ENCODE measurements around the gene ATAD1. TPM values are rescaled to one million over a fixed set of nuclear protein-coding genes. Genes with fewer than 3 reads are reported as not detected.
"Not testable (repeated sequence)": the region's sequence is repeated elsewhere in the genome, so short reads cannot be mapped to it uniquely, and the experiment has no call there.

ATAD1 gene
- polyA plus RNA-seq, 1 donor, result 35.9 TPM

DNA sequence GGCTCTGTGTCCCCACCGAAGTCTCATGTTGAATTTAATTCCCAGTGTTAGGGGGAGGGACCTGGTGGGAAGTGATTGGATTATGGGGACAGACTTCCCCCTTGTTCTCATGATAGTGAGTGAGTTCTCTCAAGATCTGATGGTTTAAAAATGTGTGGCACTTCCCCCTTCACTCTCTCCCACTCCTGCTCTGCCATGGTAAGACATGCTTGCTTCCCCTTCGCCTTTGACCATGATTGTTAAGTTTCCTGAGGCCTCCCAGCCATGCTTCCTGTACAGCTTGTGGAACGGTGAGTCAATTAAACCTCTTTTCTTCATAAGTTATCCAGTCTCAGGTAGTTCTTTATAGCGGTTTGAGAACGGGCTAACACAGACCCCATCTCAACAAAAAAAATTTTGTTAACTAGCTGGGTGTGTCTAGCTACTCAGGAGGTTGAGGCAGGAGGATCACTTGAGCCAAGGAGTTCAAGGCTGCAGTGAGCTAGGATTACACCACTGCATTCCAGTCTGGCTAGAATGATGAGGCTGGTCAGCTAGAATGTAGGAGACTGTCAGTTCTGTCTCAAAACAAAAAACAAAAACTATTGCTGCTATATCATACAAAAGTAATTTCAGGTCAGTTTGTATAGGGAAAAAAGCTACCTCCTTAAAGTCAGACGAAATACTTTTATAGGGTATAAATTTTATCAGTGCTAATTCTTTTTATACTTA lies 57.7 kb downstream of the ATAD1 start:
- no peaks in the 10 kb centered on the region for H3K9me3 ChIP-seq (ENCODE audit: control insufficient read depth, low read depth, low read length)
- no peaks in the 10 kb centered on the region for H3K27me3 ChIP-seq (ENCODE audit: control insufficient read depth, insufficient read depth, low read length)
- peaks cover 19% of the 10 kb centered on the region for H3K36me3 ChIP-seq (ENCODE audit: control insufficient read depth, insufficient read depth, low read length)
- H3K4me3 ChIP-seq (ENCODE audit: low read length), result no peak overlapping the region
- WGBS (ENCODE audit: insufficient coverage, low lambda C conversion rate), result 100% methylated on average over 1 of the region's 6 CpGs
- no peak overlapping the region for H3K27ac ChIP-seq (ENCODE audit: low read length)
- H3K4me1 ChIP-seq (ENCODE audit: control insufficient read depth, insufficient read depth, low read length), result no peaks in the 10 kb centered on the region
- no peak for DNase-seq

DNA sequence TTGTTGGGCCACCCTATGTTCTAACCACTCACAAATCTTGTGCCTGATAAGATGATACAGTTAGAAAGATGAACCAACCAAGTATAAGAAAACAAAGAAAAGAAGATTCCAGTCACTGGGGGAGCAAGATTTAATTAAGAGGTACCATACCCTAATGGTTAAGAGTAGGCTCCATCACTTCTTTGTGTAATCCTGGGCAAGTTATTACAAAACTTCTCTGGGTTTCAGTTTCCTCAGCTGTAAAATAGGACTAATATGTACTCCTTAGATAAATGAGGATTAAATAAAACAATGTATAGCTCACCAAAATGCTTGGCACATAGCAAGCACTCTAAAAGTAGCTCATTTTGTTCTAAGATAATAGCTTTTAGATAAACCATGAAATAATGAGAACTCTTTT lies 58.5 kb downstream of the ATAD1 start:
- no peak overlapping the region for H3K27ac ChIP-seq (ENCODE audit: low read length)
- H3K4me1 ChIP-seq (ENCODE audit: control insufficient read depth, insufficient read depth, low read length), result no peaks in the 10 kb centered on the region
- H3K27me3 ChIP-seq (ENCODE audit: control insufficient read depth, insufficient read depth, low read length), result no peaks in the 10 kb centered on the region
- no peak for DNase-seq
- no peak overlapping the region for H3K4me3 ChIP-seq (ENCODE audit: low read length)
- H3K9me3 ChIP-seq (ENCODE audit: control insufficient read depth, low read depth, low read length), result no peaks in the 10 kb centered on the region
- H3K36me3 ChIP-seq (ENCODE audit: control insufficient read depth, insufficient read depth, low read length), result peaks cover 17% of the 10 kb centered on the region

DNA sequence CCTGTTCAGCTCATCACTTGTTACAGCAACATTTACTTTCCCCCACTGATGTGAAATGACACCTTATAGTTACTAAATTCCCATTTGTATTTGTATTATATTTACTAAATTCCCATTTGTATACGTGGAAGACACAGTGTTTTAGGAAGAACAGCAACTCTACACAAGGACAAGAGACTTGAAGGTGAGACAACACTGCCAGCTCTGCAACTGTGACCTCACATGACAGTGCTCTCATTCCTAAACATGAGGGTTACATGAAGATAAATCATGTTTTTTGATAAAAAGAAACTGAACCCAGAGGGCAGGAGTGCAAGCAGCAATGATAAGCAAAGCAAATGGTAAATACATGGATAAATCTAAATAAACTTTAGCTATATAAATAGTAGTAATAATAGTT lies 60.3 kb downstream of the ATAD1 start:
- 80% methylated on average over 1 of the region's 1 CpG for WGBS (ENCODE audit: insufficient coverage, low lambda C conversion rate)
- H3K36me3 ChIP-seq (ENCODE audit: control insufficient read depth, insufficient read depth, low read length), result peaks cover 16% of the 10 kb centered on the region

DNA sequence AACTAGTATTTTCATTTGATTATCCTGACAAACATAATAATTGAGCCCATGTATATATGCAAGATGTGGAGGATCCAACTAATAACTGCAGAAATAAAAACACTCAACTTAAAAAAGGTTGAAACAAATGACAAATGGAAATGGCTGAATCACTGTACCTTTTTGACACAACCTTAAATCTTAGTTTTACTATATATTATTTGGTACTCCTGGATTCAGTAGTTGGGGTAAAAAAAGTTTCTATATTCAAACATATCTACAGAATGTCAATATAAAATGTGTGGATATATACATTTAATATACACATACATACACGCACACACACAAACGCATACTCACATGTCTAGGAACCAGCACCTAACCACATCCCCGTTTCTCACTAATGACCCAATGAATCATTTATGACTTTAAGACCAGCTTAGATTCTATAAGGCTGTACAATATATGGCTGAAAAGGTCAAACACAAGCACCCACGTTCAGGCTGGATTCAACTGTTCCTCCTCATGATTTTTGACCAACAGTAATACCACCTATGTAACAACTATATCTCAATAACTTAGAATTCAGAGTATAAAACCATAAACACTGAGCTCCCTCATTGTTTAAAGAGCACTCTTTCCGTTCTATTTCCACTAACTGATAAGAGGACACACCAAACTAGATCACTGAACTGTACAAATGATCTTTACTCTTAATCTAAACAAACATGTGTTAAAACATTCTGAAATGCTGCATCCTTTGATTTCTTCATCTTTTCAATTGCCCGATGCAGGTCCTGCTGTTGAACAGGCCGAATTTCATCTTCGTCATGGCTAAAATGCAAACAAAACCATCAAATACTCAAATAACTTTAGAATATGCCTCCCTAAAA lies 63.8 kb downstream of the ATAD1 start:
- Histone ChIP-seq H3K36me3 (ENCODE audit: control insufficient read depth, insufficient read depth, low read length) (peaks cover 13% of the 10 kb centered on the region), H3K27ac (ENCODE audit: low read length) (peak overlapping the region; percentile 16), H3K4me1 (ENCODE audit: control insufficient read depth, insufficient read depth, low read length) (peaks cover 4% of the 10 kb centered on the region), H3K4me3 (ENCODE audit: low read length) (no peak overlapping the region), H3K9me3 (ENCODE audit: control insufficient read depth, low read depth, low read length) (no peaks in the 10 kb centered on the region), H3K27me3 (ENCODE audit: control insufficient read depth, insufficient read depth, low read length) (no peaks in the 10 kb centered on the region)
- 70% methylated on average over 2 of the region's 8 CpGs for WGBS (ENCODE audit: insufficient coverage, low lambda C conversion rate)
- no peak for DNase-seq

More for the DNA sequence above, 60.3 kb downstream of the ATAD1 start:
- no peak for DNase-seq
- Histone ChIP-seq H3K27me3 (ENCODE audit: control insufficient read depth, insufficient read depth, low read length) (no peaks in the 10 kb centered on the region), H3K4me3 (ENCODE audit: low read length) (no peak overlapping the region), H3K27ac (ENCODE audit: low read length) (no peak overlapping the region), H3K4me1 (ENCODE audit: control insufficient read depth, insufficient read depth, low read length) (peaks cover 4% of the 10 kb centered on the region), H3K9me3 (ENCODE audit: control insufficient read depth, low read depth, low read length) (no peaks in the 10 kb centered on the region)

- H3K27me3 ChIP-seq (ENCODE audit: control insufficient read depth, insufficient read depth, low read length), result no peaks in the 10 kb centered on the region
- no peaks in the 10 kb centered on the region for H3K9me3 ChIP-seq (ENCODE audit: control insufficient read depth, low read depth, low read length)
- 64% methylated on average over 2 of the region's 2 CpGs for WGBS (ENCODE audit: insufficient coverage, low lambda C conversion rate)
- no peak overlapping the region for H3K4me3 ChIP-seq (ENCODE audit: low read length)
- H3K36me3 ChIP-seq (ENCODE audit: control insufficient read depth, insufficient read depth, low read length), result peaks cover 10% of the 10 kb centered on the region
- H3K27ac ChIP-seq (ENCODE audit: low read length), result no peak overlapping the region
- peaks cover 4% of the 10 kb centered on the region for H3K4me1 ChIP-seq (ENCODE audit: control insufficient read depth, insufficient read depth, low read length)
- DNase-seq, result no peak
These were observed 65.5 kb downstream of the ATAD1 start for GRCh38 chr10:87752566-87752965.

GRCh38 chr10:87751274-87751673 lies 66.8 kb downstream of the ATAD1 start:
- Histone ChIP-seq H3K27ac (ENCODE audit: low read length) (no peak overlapping the region), H3K9me3 (ENCODE audit: control insufficient read depth, low read depth, low read length) (no peaks in the 10 kb centered on the region), H3K36me3 (ENCODE audit: control insufficient read depth, insufficient read depth, low read length) (peaks cover 8% of the 10 kb centered on the region), H3K4me1 (ENCODE audit: control insufficient read depth, insufficient read depth, low read length) (peaks cover 6% of the 10 kb centered on the region), H3K27me3 (ENCODE audit: control insufficient read depth, insufficient read depth, low read length) (no peaks in the 10 kb centered on the region), H3K4me3 (ENCODE audit: low read length) (no peak overlapping the region)
- 88% methylated on average over 1 of the region's 2 CpGs for WGBS (ENCODE audit: insufficient coverage, low lambda C conversion rate)
- DNase-seq, result no peak

DNA sequence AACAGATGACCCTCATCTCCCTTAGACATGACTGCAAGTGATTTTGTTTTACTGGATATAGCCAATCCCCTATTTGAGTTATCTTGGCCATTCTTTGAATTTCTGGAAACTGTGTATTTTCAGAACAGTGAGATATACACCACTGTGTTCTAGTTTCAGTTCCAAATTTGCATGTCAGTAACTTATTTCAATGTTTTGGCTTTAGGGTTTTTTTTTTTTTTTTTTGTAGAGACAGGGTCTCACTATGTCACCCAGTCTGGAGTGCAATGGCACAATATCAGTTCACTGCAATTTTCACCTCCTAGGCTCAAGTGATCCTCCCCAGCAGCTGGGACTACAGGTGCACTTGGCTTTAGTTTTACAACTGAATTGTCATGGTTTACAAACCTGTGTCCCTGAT lies 67.2 kb downstream of the ATAD1 start:
- no peak for DNase-seq
- Histone ChIP-seq H3K27me3 (ENCODE audit: control insufficient read depth, insufficient read depth, low read length) (no peaks in the 10 kb centered on the region), H3K27ac (ENCODE audit: low read length) (no peak overlapping the region), H3K4me1 (ENCODE audit: control insufficient read depth, insufficient read depth, low read length) (peaks cover 6% of the 10 kb centered on the region), H3K36me3 (ENCODE audit: control insufficient read depth, insufficient read depth, low read length) (peaks cover 5% of the 10 kb centered on the region), H3K4me3 (ENCODE audit: low read length) (no peak overlapping the region), H3K9me3 (ENCODE audit: control insufficient read depth, low read depth, low read length) (no peaks in the 10 kb centered on the region)

DNA sequence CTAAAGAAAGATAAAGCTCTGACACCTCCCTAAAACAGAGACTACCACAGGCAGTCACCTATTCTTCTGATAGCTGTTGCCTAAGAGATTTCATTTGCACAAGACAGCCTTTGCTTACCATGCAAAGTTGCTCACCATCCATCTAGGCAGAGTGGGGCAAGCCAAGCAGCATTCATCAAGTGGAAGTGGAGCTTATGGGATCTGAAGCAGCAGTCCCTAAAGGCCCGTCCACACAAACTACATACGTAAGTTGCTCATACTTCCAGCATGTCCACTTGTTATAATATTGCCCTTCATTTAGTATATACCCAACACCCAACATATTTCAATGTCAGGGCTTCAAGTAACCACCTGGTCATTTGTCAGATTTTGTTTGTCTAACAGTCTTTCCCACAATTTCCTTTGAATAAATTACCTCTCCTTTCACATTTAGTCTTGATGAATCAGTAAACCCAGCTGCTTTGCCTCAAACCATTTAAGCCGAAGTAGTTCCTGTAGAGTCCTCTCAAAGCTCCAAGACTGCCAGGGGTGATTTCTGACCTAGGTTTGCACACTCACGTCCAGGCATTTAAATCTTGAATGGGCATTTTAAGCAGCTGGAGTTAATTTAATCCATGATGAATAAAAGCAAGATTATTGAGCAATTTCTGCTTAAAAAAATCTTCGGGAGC lies 67.9 kb downstream of the ATAD1 start:
- H3K27ac ChIP-seq (ENCODE audit: low read length), result no peak overlapping the region
- 50% methylated on average over 1 of the region's 5 CpGs for WGBS (ENCODE audit: insufficient coverage, low lambda C conversion rate)
- DNase-seq, result no peak

DNA sequence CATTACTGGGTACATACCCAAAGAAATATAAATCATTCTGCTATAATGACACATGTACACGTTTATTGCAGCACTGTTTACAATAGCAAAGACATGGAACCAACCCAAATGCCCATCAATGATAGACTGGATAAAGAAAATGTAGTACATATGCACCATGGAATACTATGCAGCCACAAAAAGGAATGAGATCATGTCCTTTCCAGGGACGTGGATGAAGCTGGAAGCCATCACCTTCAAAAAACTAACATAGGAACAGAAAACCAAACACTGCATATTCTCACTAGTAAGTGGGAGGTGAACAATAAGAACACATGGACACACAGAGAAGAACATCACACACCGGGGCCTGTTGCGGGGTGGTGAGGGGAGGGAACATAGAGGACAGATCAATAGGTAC lies 69.8 kb downstream of the ATAD1 start:
- not testable (repeated sequence) for H3K27ac ChIP-seq (ENCODE audit: low read length); H3K4me3 ChIP-seq (ENCODE audit: low read length); H3K9me3 ChIP-seq (ENCODE audit: control insufficient read depth, low read depth, low read length); H3K4me1 ChIP-seq (ENCODE audit: control insufficient read depth, insufficient read depth, low read length); DNase-seq; H3K27me3 ChIP-seq (ENCODE audit: control insufficient read depth, insufficient read depth, low read length)
- peaks cover 11% of the 10 kb centered on the region for H3K36me3 ChIP-seq (ENCODE audit: control insufficient read depth, insufficient read depth, low read length)
- 100% methylated on average over 1 of the region's 4 CpGs for WGBS (ENCODE audit: insufficient coverage, low lambda C conversion rate)

More for the DNA sequence above, 67.9 kb downstream of the ATAD1 start:
- Histone ChIP-seq H3K36me3 (ENCODE audit: control insufficient read depth, insufficient read depth, low read length) (peaks cover 2% of the 10 kb centered on the region), H3K27me3 (ENCODE audit: control insufficient read depth, insufficient read depth, low read length) (no peaks in the 10 kb centered on the region), H3K4me3 (ENCODE audit: low read length) (no peak overlapping the region), H3K4me1 (ENCODE audit: control insufficient read depth, insufficient read depth, low read length) (peaks cover 6% of the 10 kb centered on the region), H3K9me3 (ENCODE audit: control insufficient read depth, low read depth, low read length) (no peaks in the 10 kb centered on the region)

DNA sequence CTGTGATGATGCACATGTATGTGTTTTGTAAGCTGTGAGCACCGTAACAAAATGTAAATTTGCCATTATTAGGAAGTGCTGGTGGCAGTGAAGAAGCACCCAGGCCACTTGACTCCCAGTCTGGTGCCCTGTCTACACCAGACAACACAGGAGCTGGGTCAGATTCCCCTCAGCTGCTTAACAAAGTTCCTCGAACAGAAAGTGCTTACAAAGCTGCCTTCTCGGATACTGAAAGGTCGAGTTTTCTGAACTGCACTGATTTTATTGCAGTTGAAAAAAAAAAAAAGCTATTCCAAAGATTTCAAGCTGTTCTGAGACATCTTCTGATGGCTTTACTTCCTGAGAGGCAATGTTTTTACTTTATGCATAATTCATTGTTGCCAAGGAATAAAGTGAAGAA lies 71.1 kb downstream of the ATAD1 start:
- DNase-seq, result peak; percentile 56 to 77
- Histone ChIP-seq H3K36me3 (ENCODE audit: control insufficient read depth, insufficient read depth, low read length) (peaks cover 13% of the 10 kb centered on the region), H3K4me3 (ENCODE audit: low read length) (no peak overlapping the region), H3K27ac (ENCODE audit: low read length) (peak overlapping the region; percentile 38), H3K4me1 (ENCODE audit: control insufficient read depth, insufficient read depth, low read length) (peaks cover 3% of the 10 kb centered on the region), H3K27me3 (ENCODE audit: control insufficient read depth, insufficient read depth, low read length) (no peaks in the 10 kb centered on the region), H3K9me3 (ENCODE audit: control insufficient read depth, low read depth, low read length) (no peaks in the 10 kb centered on the region)
- WGBS (ENCODE audit: insufficient coverage, low lambda C conversion rate), result no CpG with 5 or more reads among the region's 4 CpGs

Measured in large intestine (tissue), 3 donors.